ENCODE data around the gene VPS35L.

Gene VPS35L

GRCh38 chr16:19691161-19691711 is 135.7 kb downstream of the VPS35L start:
- FAIRE-seq (no peak), DNase-seq (ENCODE audit: low spot score) (peak; percentile 29)

- FAIRE-seq (no peak), DNase-seq (ENCODE audit: low spot score) (no peak)
Measured at GRCh38 chr16:19694989-19695388, 139.5 kb downstream of the VPS35L start.

- no peak for FAIRE-seq
- DNase-seq (ENCODE audit: low spot score) = no peak
Measured at GRCh38 chr16:19696328-19696727, 140.8 kb downstream of the VPS35L start.

- FAIRE-seq (no peak), DNase-seq (ENCODE audit: low spot score) (no peak)
Measured at GRCh38 chr16:19696961-19697360, 141.5 kb downstream of the VPS35L start.

- FAIRE-seq (no peak), DNase-seq (ENCODE audit: low spot score) (no peak)
Measured at GRCh38 chr16:19697756-19698318, 142.3 kb downstream of the VPS35L start.

GRCh38 chr16:19698480-19699465 is 143.3 kb downstream of the VPS35L start:
- peak; percentile 39 for DNase-seq (ENCODE audit: low spot score)
- peak; percentile 52 for FAIRE-seq

- no peak for FAIRE-seq
Measured at GRCh38 chr16:19699472-19699871, 144.0 kb downstream of the VPS35L start.

GRCh38 chr16:19700319-19700781 is 144.8 kb downstream of the VPS35L start:
- DNase-seq (ENCODE audit: low spot score) = peak; percentile 61
- FAIRE-seq = peak; percentile 80

More at GRCh38 chr16:19699472-19699871, 144.0 kb downstream of the VPS35L start:
- no peak for DNase-seq (ENCODE audit: low spot score)

GRCh38 chr16:19701091-19701490 is 145.6 kb downstream of the VPS35L start:
- no peak for DNase-seq (ENCODE audit: low spot score)
- no peak for FAIRE-seq

- FAIRE-seq = no peak
- no peak for DNase-seq (ENCODE audit: low spot score)
Measured at GRCh38 chr16:19703172-19703889, 147.8 kb downstream of the VPS35L start.

GRCh38 chr16:19704321-19705145 is 149.0 kb downstream of the VPS35L start:
- no peak for DNase-seq (ENCODE audit: low spot score)

GRCh38 chr16:19705146-19705501 is 149.6 kb downstream of the VPS35L start:
- no peak for DNase-seq (ENCODE audit: low spot score)
- FAIRE-seq = no peak

More at GRCh38 chr16:19704321-19705145, 149.0 kb downstream of the VPS35L start:
- no peak for FAIRE-seq

- DNase-seq (ENCODE audit: low spot score) = no peak
- FAIRE-seq = no peak
Measured at GRCh38 chr16:19705843-19706242, 150.3 kb downstream of the VPS35L start.

GRCh38 chr16:19706846-19707245 is 151.3 kb downstream of the VPS35L start:
- FAIRE-seq (no peak), DNase-seq (ENCODE audit: low spot score) (no peak)

GRCh38 chr16:19707569-19708295 is 152.2 kb downstream of the VPS35L start:
- DNase-seq (ENCODE audit: low spot score) = no peak
- no peak for FAIRE-seq

GRCh38 chr16:19708296-19709205 is 153.0 kb downstream of the VPS35L start:
- no peak for DNase-seq (ENCODE audit: low spot score)
- no peak for FAIRE-seq

- no peak for FAIRE-seq
- no peak for DNase-seq (ENCODE audit: low spot score)
Measured at GRCh38 chr16:19709381-19710136, 154.1 kb downstream of the VPS35L start.
